Gastrocnemius medialis (tissue), 4 donors: ENCODE measurements around the gene GDF11. TPM values are rescaled to one million over a fixed set of nuclear protein-coding genes. Genes with fewer than 3 reads are reported as not detected.

ENCODE experiments used
- ATAC-seq, 2 donors: fragments of 150-250 bp; one replicate each; pipeline ENCODE4 v1.9.1; 2016
- DNase-seq, 2 donors: peaks; one replicate each; pipeline ENCODE4 v3.0.0-alpha.2; 2019
- H3K27ac ChIP-seq, 4 donors: fragments of 200-600 bp; sonication (generic); 1 replicate in 1 of 4; 2 replicates in 3 of 4; pipeline ENCODE4 v1.5.1; 2016 to 2018; ENCODE audit warnings: mild to moderate bottlenecking in 2 of 4, moderate library complexity in 1 of 4
- H3K27me3 ChIP-seq, 3 donors: fragments of 200-600 bp; sonication (generic) in 2 of 3; 1 replicate in 1 of 3; 2 replicates in 2 of 3; pipeline versions ENCODE4 v1.5.1 to v1.6.0; 2016 to 2019; ENCODE audit warnings: mild to moderate bottlenecking in 1 of 3, moderate library complexity in 1 of 3
- H3K36me3 ChIP-seq, 2 donors: fragments of 200-600 bp; sonication (generic) in 1 of 2; one replicate each; pipeline ENCODE4 v1.5.1; 2017 to 2018
- H3K4me1 ChIP-seq, 2 donors: fragments of 200-600 bp; sonication (generic) in 1 of 2; one replicate each; pipeline ENCODE4 v1.5.1; 2016 to 2017; ENCODE audit warnings: mild to moderate bottlenecking in 2 of 2
- H3K4me3 ChIP-seq, 4 donors: fragments of 200-600 bp; sonication (generic) in 3 of 4; 1 replicate in 1 of 4; 2 replicates in 3 of 4; pipeline ENCODE4 v1.5.1; 2016 to 2019; ENCODE audit warnings: mild to moderate bottlenecking in 2 of 4
- H3K9me3 ChIP-seq, 3 donors: fragments of 200-600 bp; sonication (generic) in 2 of 3; 1 replicate in 1 of 3; 2 replicates in 2 of 3; pipeline ENCODE4 v1.5.1; 2016 to 2019
- CTCF ChIP-seq, 5 experiments: fragments of 450-650 bp in 3 of 5; fragments of 200-600 bp in 2 of 5; sonication (generic) in 2 of 5; IDR thresholded peaks in 4 of 5; conservative IDR thresholded peaks in 1 of 5; 1 replicate in 4 of 5; 2 replicates in 1 of 5; pipeline ENCODE4 v1.5.1; 2016 to 2019; ENCODE audit warnings: antibody characterized with exemption in 5 of 5, mild to moderate bottlenecking in 3 of 5, moderate library complexity in 3 of 5
- POLR2A ChIP-seq, 2 donors: fragments of 450-650 bp; IDR thresholded peaks; one replicate each; pipeline ENCODE4 v1.6.1; 2017; ENCODE audit warnings: antibody characterized with exemption in 2 of 2, mild to moderate bottlenecking in 2 of 2, moderate library complexity in 2 of 2
- in situ Hi-C, 4 donors: fragments of 200-750 bp; cut with MboI; loops; one replicate each; pipeline versions ENCODE4 v1.15.0 to v1.8.0; 2017; ENCODE audit warnings: low sequenced_read_pairs in 4 of 4
- intact Hi-C: fragments of 100-400 bp; cut with DNase I; formaldehyde crosslinking; loops from one replicate; pipeline ENCODE4 v1.15.1; 2023; ENCODE audit warnings: low total_unique reads
- total RNA-seq, 4 donors: library from RNA; depleted of rRNA; stranded (reverse); fragments of >200 nt; gene quantifications; one replicate each; pipeline versions ENCODE4 v1.1.0 to v1.2.3, GENCODE V29; 2016

Gene GDF11
- total RNA-seq, 4 donors from 2014 or later = 0.17 to 4.4 (median 1.1) TPM

GRCh38 chr12:55702861-55703260 lies 40.1 kb upstream of the GDF11 start:
- H3K4me1 ChIP-seq = peaks cover 61 to 68% of the 10 kb centered on the region in 2 donors
- no peaks in the 10 kb centered on the region for H3K27me3 ChIP-seq
- in situ Hi-C loops = loop anchor here in 1 of 4 donors (25.0 kb wide), 1 partner anchor 1716 kb away; the partner anchor contains the start of gene HOXC10
- H3K27ac ChIP-seq = peak overlapping the region; percentile 87 to 96 (median 92)
- intact Hi-C loops = loop anchor here (10.0 kb wide), 1 partner anchor 1418 kb away; the partner anchor contains the start of genes CBX5 and HNRNPA1
- ATAC-seq (peak; percentile 1 to 9), DNase-seq (peak in 1 of 2 donors; percentile 45)
- H3K36me3 ChIP-seq = peaks cover 0 to 17% of the 10 kb centered on the region in 2 donors
- peak overlapping the region; percentile 26 to 79 (median 52) for H3K4me3 ChIP-seq
- TF ChIP-seq POLR2A (IDR thresholded peaks at IDR 0.05) = no peak
- no peak for TF ChIP-seq CTCF (IDR thresholded peaks at IDR 0.05 in 4 of 5, conservative IDR thresholded peaks at IDR 0.05 in 1 of 5)
- no peaks in the 10 kb centered on the region for H3K9me3 ChIP-seq

GRCh38 chr12:55703288-55703687 lies 39.6 kb upstream of the GDF11 start:
- Histone ChIP-seq H3K9me3 (no peaks in the 10 kb centered on the region), H3K27ac (peak overlapping the region; percentile 87 to 96 (median 92)), H3K4me3 (peak overlapping the region; percentile 59 to 79 (median 68)), H3K4me1 (peaks cover 62 to 71% of the 10 kb centered on the region in 2 donors), H3K27me3 (no peaks in the 10 kb centered on the region), H3K36me3 (peaks cover 0 to 13% of the 10 kb centered on the region in 2 donors)
- DNase-seq = peak; percentile 89 to 95
- in situ Hi-C loops = loop anchor here in 1 of 4 donors (25.0 kb wide), 1 partner anchor 1716 kb away; the partner anchor contains the start of gene HOXC10
- intact Hi-C loops = loop anchor here (10.0 kb wide), 1 partner anchor 1418 kb away; the partner anchor contains the start of genes CBX5 and HNRNPA1
- peak; percentile 57 to 58 for ATAC-seq
- TF ChIP-seq CTCF (IDR thresholded peaks at IDR 0.05 in 4 of 5, conservative IDR thresholded peaks at IDR 0.05 in 1 of 5) (no peak), POLR2A (IDR thresholded peaks at IDR 0.05) (no peak)

GRCh38 chr12:55703901-55704761 lies 38.8 kb upstream of the GDF11 start:
- ATAC-seq = peak; percentile 3 to 20
- H3K4me1 ChIP-seq = peaks cover 68 to 79% of the 10 kb centered on the region in 2 donors
- intact Hi-C loops = loop anchor here (2.0 to 10.0 kb wide), 2 partner anchors 17 to 1419 kb away; partner anchors contain the start of genes CBX5, HNRNPA1 and RDH5

More at GRCh38 chr12:55703901-55704761, 38.8 kb upstream of the GDF11 start:
- TF ChIP-seq POLR2A (IDR thresholded peaks at IDR 0.05) = peak; percentile 13 to 48
- TF ChIP-seq CTCF (IDR thresholded peaks at IDR 0.05 in 4 of 5, conservative IDR thresholded peaks at IDR 0.05 in 1 of 5) = no peak
- peak in 1 of 2 donors; percentile 68 for DNase-seq
- in situ Hi-C loops = loop anchor here in 1 of 4 donors (25.0 kb wide), 1 partner anchor 1717 kb away; the partner anchor contains the start of gene HOXC10
- peak overlapping the region; percentile 59 to 79 (median 68) for H3K4me3 ChIP-seq
- H3K9me3 ChIP-seq = no peaks in the 10 kb centered on the region
- H3K27ac ChIP-seq = peak overlapping the region; percentile 87 to 96 (median 92)
- peaks cover 0 to 4% of the 10 kb centered on the region in 2 donors for H3K36me3 ChIP-seq
- no peaks in the 10 kb centered on the region for H3K27me3 ChIP-seq
